ENCODE results near the gene AMMECR1.

The AMMECR1 gene

GRCh38 chrX:110280954-110281353, 36.9 kb downstream of the AMMECR1 start:
- TF ChIP-seq EZH2 (IDR thresholded peaks at IDR 0.05; ENCODE audit: borderline replicate concordance, low read depth, low read length, severe bottlenecking) (no peak), CTCF (IDR thresholded peaks at IDR 0.05; ENCODE audit: borderline replicate concordance, extremely low read depth, low read length, poor library complexity, severe bottlenecking) (no peak)
- Histone ChIP-seq H3K27ac (ENCODE audit: low read length) (no peak overlapping the region), H3K27me3 (ENCODE audit: insufficient read depth, low read length, poor library complexity) (no peaks in the 10 kb centered on the region), H3K4me3 (ENCODE audit: low read depth in 1 of 2, low read length in 2 of 2) (no peak overlapping the region), H3K4me2 (ENCODE audit: insufficient read depth, low read length) (no peak overlapping the region), H3K9me3 (ENCODE audit: insufficient read depth, low read length, severe bottlenecking) (no peaks in the 10 kb centered on the region), H2AFZ (ENCODE audit: low read depth, low read length) (no peak overlapping the region), H4K20me1 (ENCODE audit: insufficient read depth, low read length) (no peaks in the 10 kb centered on the region), H3K36me3 (ENCODE audit: insufficient read depth, low read length) (no peaks in the 10 kb centered on the region), H3K4me1 (ENCODE audit: insufficient read depth, low read length) (no peaks in the 10 kb centered on the region), H3K79me2 (ENCODE audit: insufficient read depth, low read length) (peaks cover 3% of the 10 kb centered on the region; the same call in 1 of the 2 replicates), H3K9ac (ENCODE audit: low read depth, low read length) (no peak overlapping the region)
- ATAC-seq (ENCODE audit: insufficient read depth, low read depth), result no peak
- no peak for DNase-seq

GRCh38 chrX:110277609-110278008, 40.3 kb downstream of the AMMECR1 start:
- H2AFZ ChIP-seq (ENCODE audit: low read depth, low read length), result no peak overlapping the region
- TF ChIP-seq CTCF (IDR thresholded peaks at IDR 0.05; ENCODE audit: borderline replicate concordance, extremely low read depth, low read length, poor library complexity, severe bottlenecking), result no peak
- no peak for TF ChIP-seq EZH2 (IDR thresholded peaks at IDR 0.05; ENCODE audit: borderline replicate concordance, low read depth, low read length, severe bottlenecking)
- H3K27ac ChIP-seq (ENCODE audit: low read length), result no peak overlapping the region
- no peaks in the 10 kb centered on the region for H3K27me3 ChIP-seq (ENCODE audit: insufficient read depth, low read length, poor library complexity)
- H3K36me3 ChIP-seq (ENCODE audit: insufficient read depth, low read length), result no peaks in the 10 kb centered on the region
- H3K79me2 ChIP-seq (ENCODE audit: insufficient read depth, low read length), result peaks cover 3% of the 10 kb centered on the region; the same call in 1 of the 2 replicates
- no peaks in the 10 kb centered on the region for H4K20me1 ChIP-seq (ENCODE audit: insufficient read depth, low read length)
- ATAC-seq (ENCODE audit: insufficient read depth, low read depth) (no peak), DNase-seq (no peak)
- no peaks in the 10 kb centered on the region for H3K9me3 ChIP-seq (ENCODE audit: insufficient read depth, low read length, severe bottlenecking)
- H3K9ac ChIP-seq (ENCODE audit: low read depth, low read length), result no peak overlapping the region
- H3K4me1 ChIP-seq (ENCODE audit: insufficient read depth, low read length), result no peaks in the 10 kb centered on the region
- H3K4me3 ChIP-seq (ENCODE audit: low read depth in 1 of 2, low read length in 2 of 2), result no peak overlapping the region
- no peak overlapping the region for H3K4me2 ChIP-seq (ENCODE audit: insufficient read depth, low read length)

- H3K27ac ChIP-seq (ENCODE audit: low read length), result no peak overlapping the region
Observed at GRCh38 chrX:110276778-110277177, 41.1 kb downstream of the AMMECR1 start.

More at GRCh38 chrX:110276778-110277177, 41.1 kb downstream of the AMMECR1 start:
- DNase-seq (no peak), ATAC-seq (ENCODE audit: insufficient read depth, low read depth) (no peak)
- no peak overlapping the region for H3K4me3 ChIP-seq (ENCODE audit: low read depth in 1 of 2, low read length in 2 of 2)
- H3K36me3 ChIP-seq (ENCODE audit: insufficient read depth, low read length), result no peaks in the 10 kb centered on the region
- H3K79me2 ChIP-seq (ENCODE audit: insufficient read depth, low read length), result peaks cover 3% of the 10 kb centered on the region; the same call in 1 of the 2 replicates
- no peaks in the 10 kb centered on the region for H3K4me1 ChIP-seq (ENCODE audit: insufficient read depth, low read length)
- no peaks in the 10 kb centered on the region for H3K9me3 ChIP-seq (ENCODE audit: insufficient read depth, low read length, severe bottlenecking)
- H2AFZ ChIP-seq (ENCODE audit: low read depth, low read length), result no peak overlapping the region
- H3K4me2 ChIP-seq (ENCODE audit: insufficient read depth, low read length), result no peak overlapping the region
- no peaks in the 10 kb centered on the region for H4K20me1 ChIP-seq (ENCODE audit: insufficient read depth, low read length)
- TF ChIP-seq EZH2 (IDR thresholded peaks at IDR 0.05; ENCODE audit: borderline replicate concordance, low read depth, low read length, severe bottlenecking) (no peak), CTCF (IDR thresholded peaks at IDR 0.05; ENCODE audit: borderline replicate concordance, extremely low read depth, low read length, poor library complexity, severe bottlenecking) (no peak)
- H3K27me3 ChIP-seq (ENCODE audit: insufficient read depth, low read length, poor library complexity), result no peaks in the 10 kb centered on the region
- no peak overlapping the region for H3K9ac ChIP-seq (ENCODE audit: low read depth, low read length)
